GM12873 (cell line): Measurements from ENCODE around the gene AGBL1.

Experiments
- CTCF ChIP-seq: IDR thresholded peaks from 2 replicates; pipeline ENCODE4 v1.5.1; 2012; ENCODE audit warnings: low read depth, mild to moderate bottlenecking, moderate library complexity, low read length, control low read depth; ENCODE audit not compliant: insufficient read depth; ENCODE audit errors: missing control alignments

Gene AGBL1

GRCh38 chr15:86163816-86164215 lies 84.1 kb downstream of the AGBL1 start:
- no peak for TF ChIP-seq CTCF

GRCh38 chr15:86164232-86164898 lies 84.7 kb downstream of the AGBL1 start:
- TF ChIP-seq CTCF = no peak

- no peak for TF ChIP-seq CTCF
Measured at GRCh38 chr15:86165265-86166211, 85.9 kb downstream of the AGBL1 start.

- TF ChIP-seq CTCF = no peak
Measured at GRCh38 chr15:86167841-86168240, 88.2 kb downstream of the AGBL1 start.

GRCh38 chr15:86178845-86179244 lies 99.2 kb downstream of the AGBL1 start:
- no peak for TF ChIP-seq CTCF

- TF ChIP-seq CTCF = no peak
Measured at GRCh38 chr15:86183596-86184491, 104.2 kb downstream of the AGBL1 start.
